PC-9 (cell line): ENCODE data around the gene FAM25G. TPM values are rescaled to one million over a fixed set of nuclear protein-coding genes. Genes with fewer than 3 reads are reported as not detected.

Experiments used
- BruUV-seq: library from RNA; stranded (reverse); fragments of 400-500 nt; replicated peaks from 2 replicates; lab custom pipeline; 2021; lab: Mats Ljungman, UMichigan
- CTCF ChIA-PET: fragments of 300-600 bp; sonication (Branson Sonifier 250); formaldehyde crosslinking; loops from one replicate; lab custom pipeline; 2022; ENCODE audit warnings: antibody characterized with exemption; lab: Charles Lee
- POLR2A ChIA-PET: fragments of 300-600 bp; sonication (Branson Sonifier 250); formaldehyde crosslinking; loops from one replicate; lab custom pipeline; 2022; ENCODE audit warnings: antibody characterized with exemption; ENCODE audit not compliant: unreplicated experiment; lab: Charles Lee
- DNase-seq, 2 experiments: peaks; one replicate each; pipeline versions ENCODE4 v3.0.0 to v3.0.0-alpha.2; 2015 to 2022; ENCODE audit warnings: mixed read lengths in 1 of 2
- H2AFZ ChIP-seq: fragments of 200-600 bp; sonication (generic); 2 replicates; pipeline ENCODE4 v1.8.1; 2017; ENCODE audit warnings: antibody characterized with exemption
- H3F3A ChIP-seq: fragments of 200-600 bp; sonication (generic); 2 replicates; pipeline ENCODE4 v1.8.1; 2017; ENCODE audit warnings: antibody characterized with exemption, mild to moderate bottlenecking, low read depth; ENCODE audit not compliant: insufficient read depth
- H3K27ac ChIP-seq: fragments of 200-600 bp; sonication (generic); 2 replicates; pipeline ENCODE4 v1.6.1; 2016; ENCODE audit warnings: mixed run types
- H3K27me3 ChIP-seq: fragments of 200-600 bp; sonication (generic); 2 replicates; pipeline ENCODE4 v1.6.1; 2016; ENCODE audit warnings: low read depth, mixed run types; ENCODE audit not compliant: insufficient read depth
- H3K36me3 ChIP-seq: fragments of 200-600 bp; sonication (generic); 2 replicates; pipeline ENCODE4 v1.6.1; 2016; ENCODE audit warnings: low read depth, mixed run types
- H3K4me1 ChIP-seq: fragments of 200-600 bp; sonication (generic); replicated peaks from 2 replicates; pipeline ENCODE4 v1.6.1; 2016; ENCODE audit warnings: mixed run types; ENCODE audit not compliant: insufficient read depth
- H3K4me2 ChIP-seq: fragments of 200-600 bp; sonication (generic); 2 replicates; pipeline ENCODE4 v1.6.1; 2017; ENCODE audit warnings: mixed run types
- H3K4me3 ChIP-seq: fragments of 200-600 bp; sonication (generic); 2 replicates; pipeline ENCODE4 v1.6.1; 2016; ENCODE audit warnings: mixed run types
- H3K79me2 ChIP-seq: fragments of 200-600 bp; sonication (generic); 2 replicates; pipeline ENCODE4 v1.6.1; 2017; ENCODE audit warnings: low read depth, mixed run types
- H3K9me2 ChIP-seq: fragments of 200-600 bp; sonication (generic); 2 replicates; pipeline ENCODE4 v1.8.1; 2017; ENCODE audit warnings: mild to moderate bottlenecking; ENCODE audit not compliant: insufficient read depth
- H3K9me3 ChIP-seq: fragments of 200-600 bp; sonication (generic); 2 replicates; pipeline ENCODE4 v1.8.1; 2016; ENCODE audit warnings: low read depth; ENCODE audit not compliant: insufficient read depth
- H4K20me1 ChIP-seq: fragments of 200-600 bp; sonication (generic); 2 replicates; pipeline ENCODE4 v1.8.1; 2017; ENCODE audit not compliant: insufficient read depth
- CTCF ChIP-seq: fragments of 200-600 bp; sonication (generic); conservative IDR thresholded peaks from 2 replicates; pipeline ENCODE4 v1.6.1; 2017; ENCODE audit warnings: mixed run types, antibody characterized with exemption, mild to moderate bottlenecking, moderate library complexity
- EZH2 ChIP-seq: fragments of 200-600 bp; sonication (generic); IDR thresholded peaks from 2 replicates; pipeline ENCODE4 v1.8.0; 2017; ENCODE audit warnings: antibody characterized with exemption, low read depth
- intact Hi-C: fragments of 100-400 bp; cut with micrococcal nuclease; formaldehyde crosslinking; loops from one replicate; pipeline ENCODE4 v1.10.0; 2022; ENCODE audit not compliant: unreplicated experiment
- total RNA-seq: library from RNA; stranded (reverse); gene quantifications from 2 replicates; pipeline ENCODE4 v1.2.3, GENCODE V29; 2021

FAM25G gene
- total RNA-seq, 1 experiment from 2014 or later = 3.2 TPM

- CTCF ChIA-PET = no interaction called here
- no peaks in the 10 kb centered on the region for H3K4me1 ChIP-seq
- H3K4me3 ChIP-seq = no peak overlapping the region
- no peaks in the 10 kb centered on the region for H3K36me3 ChIP-seq
- intact Hi-C loops = no loop called here
- H3F3A ChIP-seq = peaks cover 12% of the 10 kb centered on the region; the same call in 1 of the 2 replicates
- no peak overlapping the region for H3K27ac ChIP-seq
- peaks cover 15% of the 10 kb centered on the region; the same call in 1 of the 2 replicates for H3K9me3 ChIP-seq
- H3K27me3 ChIP-seq = no peaks in the 10 kb centered on the region
- BruUV-seq = no TSS peak
- H3K79me2 ChIP-seq = no peaks in the 10 kb centered on the region
- H4K20me1 ChIP-seq = no peaks in the 10 kb centered on the region
- H3K4me2 ChIP-seq = no peak overlapping the region
- POLR2A ChIA-PET = no interaction called here
- H2AFZ ChIP-seq = no peak overlapping the region
- TF ChIP-seq EZH2 (no peak), CTCF (no peak)
- no peak for DNase-seq
- H3K9me2 ChIP-seq = no peaks in the 10 kb centered on the region
These were observed 41.1 kb downstream of the FAM25G start for GRCh38 chr10:47450442-47450841.

DNA sequence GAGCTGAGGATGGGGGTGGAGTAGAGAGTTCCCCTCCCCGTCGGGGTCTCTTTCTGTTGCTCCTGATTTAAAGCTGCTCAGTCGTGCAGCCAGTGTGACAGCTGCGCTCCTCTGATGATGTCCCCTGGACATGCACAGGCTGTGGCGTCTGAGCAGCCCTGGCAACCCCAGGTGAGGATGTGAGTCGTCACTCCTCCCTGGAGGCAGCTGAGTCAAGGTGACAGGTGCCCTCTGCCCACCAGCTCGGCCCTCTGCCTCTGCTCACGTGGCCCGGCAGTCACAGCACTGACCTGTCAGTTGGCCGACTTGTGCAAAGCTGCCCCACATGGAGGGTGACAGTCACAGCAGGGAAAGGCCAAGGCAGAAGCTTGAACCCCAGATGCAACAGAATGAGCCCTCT is 41.5 kb downstream of the FAM25G start:
- Histone ChIP-seq H3K36me3 (no peaks in the 10 kb centered on the region), H3K4me3 (no peak overlapping the region), H2AFZ (no peak overlapping the region), H3K79me2 (no peaks in the 10 kb centered on the region), H3K4me2 (no peak overlapping the region), H3K27ac (no peak overlapping the region), H3K9me3 (peaks cover 19% of the 10 kb centered on the region), H3K27me3 (no peaks in the 10 kb centered on the region), H3K9me2 (no peaks in the 10 kb centered on the region), H3K4me1 (no peaks in the 10 kb centered on the region), H3F3A (peaks cover 12% of the 10 kb centered on the region; the same call in 1 of the 2 replicates), H4K20me1 (no peaks in the 10 kb centered on the region)
- POLR2A ChIA-PET = no interaction called here
- CTCF ChIA-PET = no interaction called here
- no TSS peak for BruUV-seq
- intact Hi-C loops = no loop called here
- TF ChIP-seq CTCF (no peak), EZH2 (no peak)
- DNase-seq = peak; percentile 36 to 53

GRCh38 chr10:47449102-47449978 is 42.2 kb downstream of the FAM25G start:
- no peak for DNase-seq
- ChIA-PET CTCF (no interaction called here), POLR2A (no interaction called here)
- Histone ChIP-seq H3F3A (peaks cover 12% of the 10 kb centered on the region; the same call in 1 of the 2 replicates), H3K9me3 (peaks cover 20% of the 10 kb centered on the region), H3K36me3 (no peaks in the 10 kb centered on the region), H3K79me2 (no peaks in the 10 kb centered on the region), H3K4me3 (no peak overlapping the region), H3K27me3 (no peaks in the 10 kb centered on the region), H3K4me1 (no peaks in the 10 kb centered on the region), H3K4me2 (no peak overlapping the region), H3K9me2 (no peaks in the 10 kb centered on the region), H4K20me1 (no peaks in the 10 kb centered on the region), H3K27ac (no peak overlapping the region), H2AFZ (no peak overlapping the region)
- no peak for TF ChIP-seq CTCF
- no peak for TF ChIP-seq EZH2
- no TSS peak for BruUV-seq
- intact Hi-C loops = no loop called here
